ENCODE data around the gene HUWE1. TPM values are rescaled to one million over a fixed set of nuclear protein-coding genes. Genes with fewer than 3 reads are reported as not detected.

The HUWE1 gene
- 10 to 100 TPM; 68.0 to 93.5 (median 84.0) TPM for total RNA-seq
- long read RNA-seq, partial matches to known transcripts, result 3 of 3 reads
- long read RNA-seq, other reads (novel, unspliced or antisense), result 0 of 3 reads

- Histone ChIP-seq H3K36me3 (no peaks in the 10 kb centered on the region), H3K27me3 (no peaks in the 10 kb centered on the region), H3K4me3 (peak within 1 kb of the TSS; percentile 50 to 63 (median 58)), H3K4me1 (no peaks in the 10 kb centered on the region), H3K9me3 (no peaks in the 10 kb centered on the region), H3K27ac (peak within 1 kb of the TSS; percentile 12 to 73 (median 49))
- intact Hi-C loops (cut with DNase I), result no loop called here
- 5% methylated on average over 14 of the region's 61 CpGs for WGBS (ENCODE audit: insufficient coverage, low coverage, low lambda C conversion rate, missing lambda C conversion rate)
- DNase-seq, result peak; percentile 83 to 84 (median 84)
- TF ChIP-seq POLR2A (IDR thresholded peaks at IDR 0.05) (peak; percentile 55), CTCF (IDR thresholded peaks at IDR 0.05) (no peak)
- ATAC-seq, result peak; percentile 57 to 80 (median 67)
Measured at GRCh38 chrX:53686151-53686885, at the start of gene HUWE1. Gene HUWE1, minus strand, starts transcription at chrX:53686719. Its CDS starts 32,612 bp downstream, at chrX:53654107.

- ATAC-seq (no peak), DNase-seq (no peak)
- 35% methylated on average over 2 of the region's 2 CpGs for WGBS (ENCODE audit: insufficient coverage, low coverage, low lambda C conversion rate, missing lambda C conversion rate)
- Histone ChIP-seq H3K27me3 (no peaks in the 10 kb centered on the region), H3K27ac (no peak overlapping the region), H3K36me3 (no peaks in the 10 kb centered on the region), H3K4me1 (no peaks in the 10 kb centered on the region), H3K4me3 (no peak overlapping the region), H3K9me3 (no peaks in the 10 kb centered on the region)
- intact Hi-C loops (cut with DNase I), result no loop called here
- TF ChIP-seq POLR2A (IDR thresholded peaks at IDR 0.05) (no peak), CTCF (IDR thresholded peaks at IDR 0.05) (no peak)
Measured at GRCh38 chrX:53732797-53733196, 46.3 kb upstream of the HUWE1 start.

GRCh38 chrX:53729751-53730150 lies 43.2 kb upstream of the HUWE1 start:
- intact Hi-C loops (cut with DNase I), result no loop called here
- WGBS (ENCODE audit: insufficient coverage, low coverage, low lambda C conversion rate, missing lambda C conversion rate), result 0% methylated on average over 1 of the region's 1 CpG
- DNase-seq, result no peak

GRCh38 chrX:53728506-53728905 lies 42.0 kb upstream of the HUWE1 start:
- TF ChIP-seq CTCF (IDR thresholded peaks at IDR 0.05) (no peak), POLR2A (IDR thresholded peaks at IDR 0.05) (no peak)
- DNase-seq (no peak), ATAC-seq (no peak)
- H3K4me1 ChIP-seq, result no peaks in the 10 kb centered on the region
- H3K27me3 ChIP-seq, result no peaks in the 10 kb centered on the region
- no peak overlapping the region for H3K27ac ChIP-seq
- H3K36me3 ChIP-seq, result no peaks in the 10 kb centered on the region
- intact Hi-C loops (cut with DNase I), result no loop called here
- H3K4me3 ChIP-seq, result no peak overlapping the region
- H3K9me3 ChIP-seq, result no peaks in the 10 kb centered on the region
- 45% methylated on average over 2 of the region's 2 CpGs for WGBS (ENCODE audit: insufficient coverage, low coverage, low lambda C conversion rate, missing lambda C conversion rate)

More at GRCh38 chrX:53729751-53730150, 43.2 kb upstream of the HUWE1 start:
- TF ChIP-seq POLR2A (IDR thresholded peaks at IDR 0.05) (no peak), CTCF (IDR thresholded peaks at IDR 0.05) (no peak)
- no peaks in the 10 kb centered on the region for H3K4me1 ChIP-seq
- H3K27ac ChIP-seq, result no peak overlapping the region
- no peaks in the 10 kb centered on the region for H3K27me3 ChIP-seq
- H3K36me3 ChIP-seq, result no peaks in the 10 kb centered on the region
- no peak overlapping the region for H3K4me3 ChIP-seq
- H3K9me3 ChIP-seq, result no peaks in the 10 kb centered on the region
- ATAC-seq, result no peak
